ENCODE results near the gene FGFR3.

The FGFR3 gene

GRCh38 chr4:1770791-1771231, 22.3 kb upstream of the FGFR3 start:
- no peak overlapping the region for H3K18ac ChIP-seq (ENCODE audit: low read depth in 1 of 2, low read length in 2 of 2)
- no peaks in the 10 kb centered on the region for H3K79me1 ChIP-seq (replicated peaks; ENCODE audit: low read length, poor library complexity, severe bottlenecking)
- H3K14ac ChIP-seq (ENCODE audit: low read length in 2 of 2), result no peak overlapping the region
- H2BK120ac ChIP-seq (ENCODE audit: low read depth, low read length), result no peak overlapping the region
- H3K36me3 ChIP-seq (ENCODE audit: control insufficient read depth in 1 of 2, insufficient read depth in 2 of 2, low read depth in 1 of 2, low read length in 2 of 2), result no peaks in the 10 kb centered on the region
- H3K23ac ChIP-seq (ENCODE audit: low read length in 2 of 2), result no peak overlapping the region
- H3K9me3 ChIP-seq (ENCODE audit: control insufficient read depth, low read length), result no peaks in the 10 kb centered on the region
- H4K8ac ChIP-seq (ENCODE audit: low read length), result no peak overlapping the region
- H3K4me1 ChIP-seq (ENCODE audit: control insufficient read depth, insufficient read depth, low read depth, low read length), result peaks cover 47% of the 10 kb centered on the region
- H3K4me3 ChIP-seq (ENCODE audit: insufficient read depth in 1 of 2, low read depth in 1 of 2, low read length in 2 of 2), result no peak overlapping the region
- 79% methylated on average over 11 of the region's 11 CpGs for WGBS
- H2BK12ac ChIP-seq (ENCODE audit: low read length in 2 of 2), result no peak overlapping the region
- no peak for DNase-seq
- no peak overlapping the region for H4K91ac ChIP-seq (ENCODE audit: low read length)
- H2AK5ac ChIP-seq (ENCODE audit: low read length, severe bottlenecking), result no peak overlapping the region
- H3K27ac ChIP-seq (ENCODE audit: low read length, poor library complexity, severe bottlenecking), result no peak overlapping the region
- H2BK5ac ChIP-seq (ENCODE audit: low read depth, low read length, poor library complexity, severe bottlenecking), result no peak overlapping the region
- H3K4ac ChIP-seq (ENCODE audit: low read depth in 1 of 2, low read length in 2 of 2), result no peak overlapping the region
- no peak overlapping the region for H3K4me2 ChIP-seq (ENCODE audit: low read length, poor library complexity, severe bottlenecking)
- peaks cover 3 to 60% of the 10 kb centered on the region in 2 experiments for H3K27me3 ChIP-seq (ENCODE audit: control insufficient read depth in 1 of 2, insufficient read depth in 1 of 2, low read length in 2 of 2)
- no peak overlapping the region for H2BK15ac ChIP-seq (ENCODE audit: low read depth, poor library complexity, severe bottlenecking)
- H3K9ac ChIP-seq (ENCODE audit: low read length), result no peak overlapping the region
- H2AFZ ChIP-seq (ENCODE audit: low read depth, low read length), result no peak overlapping the region

DNA sequence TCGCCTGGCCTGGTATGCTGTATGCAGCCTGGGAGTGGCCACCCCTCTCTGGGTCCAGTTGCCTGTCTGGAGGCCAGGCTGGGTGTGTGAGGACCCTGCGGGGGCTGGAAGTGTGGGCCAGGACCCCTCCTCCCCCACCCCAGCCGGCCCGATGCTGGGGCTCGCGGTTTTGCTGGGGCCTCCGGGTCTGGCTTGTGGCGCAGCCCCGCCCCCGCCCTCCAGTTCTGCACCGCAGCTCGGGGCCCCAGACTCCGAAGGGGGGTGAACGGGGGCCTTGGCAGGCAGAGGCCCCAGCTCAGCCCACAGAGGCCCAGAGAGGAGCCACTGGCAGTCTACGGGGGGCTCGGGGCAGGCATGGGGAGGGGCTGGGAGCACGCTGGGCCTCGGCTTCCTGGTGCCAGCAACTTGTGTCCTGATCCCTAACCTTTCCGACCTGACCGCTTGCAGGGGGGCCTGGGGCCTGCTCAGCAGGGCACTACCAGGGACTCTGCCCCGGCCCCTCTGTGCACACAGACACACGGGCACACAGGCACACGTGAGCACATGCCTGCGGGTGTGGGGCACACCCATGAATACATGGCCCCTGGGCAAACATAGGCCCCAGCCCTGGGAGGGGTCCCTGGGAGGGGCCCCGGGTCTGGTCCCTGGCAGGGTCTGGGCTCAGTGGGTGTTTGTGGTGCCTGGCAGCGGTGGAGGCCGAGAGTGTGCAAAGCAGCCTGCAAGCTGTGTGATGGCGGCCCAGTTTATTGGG, 21.4 kb upstream of the FGFR3 start:
- Histone ChIP-seq H3K79me1 (replicated peaks; ENCODE audit: low read length, poor library complexity, severe bottlenecking) (no peaks in the 10 kb centered on the region), H3K27ac (ENCODE audit: low read length, poor library complexity, severe bottlenecking) (no peak overlapping the region), H2AK5ac (ENCODE audit: low read length, severe bottlenecking) (no peak overlapping the region), H3K23ac (ENCODE audit: low read length in 2 of 2) (no peak overlapping the region), H3K14ac (ENCODE audit: low read length in 2 of 2) (no peak overlapping the region), H3K4ac (ENCODE audit: low read depth in 1 of 2, low read length in 2 of 2) (no peak overlapping the region), H3K9ac (ENCODE audit: low read length) (no peak overlapping the region), H3K4me2 (ENCODE audit: low read length, poor library complexity, severe bottlenecking) (no peak overlapping the region), H2BK120ac (ENCODE audit: low read depth, low read length) (no peak overlapping the region), H2AFZ (ENCODE audit: low read depth, low read length) (no peak overlapping the region), H4K91ac (ENCODE audit: low read length) (no peak overlapping the region), H4K8ac (ENCODE audit: low read length) (no peak overlapping the region), H3K36me3 (ENCODE audit: control insufficient read depth in 1 of 2, insufficient read depth in 2 of 2, low read depth in 1 of 2, low read length in 2 of 2) (no peaks in the 10 kb centered on the region), H3K9me3 (ENCODE audit: control insufficient read depth, low read length) (no peaks in the 10 kb centered on the region), H2BK5ac (ENCODE audit: low read depth, low read length, poor library complexity, severe bottlenecking) (no peak overlapping the region), H2BK15ac (ENCODE audit: low read depth, poor library complexity, severe bottlenecking) (no peak overlapping the region), H3K18ac (ENCODE audit: low read depth in 1 of 2, low read length in 2 of 2) (no peak overlapping the region), H3K4me1 (ENCODE audit: control insufficient read depth, insufficient read depth, low read depth, low read length) (peaks cover 43% of the 10 kb centered on the region), H3K4me3 (ENCODE audit: insufficient read depth in 1 of 2, low read depth in 1 of 2, low read length in 2 of 2) (no peak overlapping the region), H3K27me3 (ENCODE audit: control insufficient read depth in 1 of 2, insufficient read depth in 1 of 2, low read length in 2 of 2) (peaks cover 3 to 52% of the 10 kb centered on the region in 2 experiments), H2BK12ac (ENCODE audit: low read length in 2 of 2) (no peak overlapping the region)
- no peak for DNase-seq
- WGBS, result 80% methylated on average over 27 of the region's 28 CpGs

DNA sequence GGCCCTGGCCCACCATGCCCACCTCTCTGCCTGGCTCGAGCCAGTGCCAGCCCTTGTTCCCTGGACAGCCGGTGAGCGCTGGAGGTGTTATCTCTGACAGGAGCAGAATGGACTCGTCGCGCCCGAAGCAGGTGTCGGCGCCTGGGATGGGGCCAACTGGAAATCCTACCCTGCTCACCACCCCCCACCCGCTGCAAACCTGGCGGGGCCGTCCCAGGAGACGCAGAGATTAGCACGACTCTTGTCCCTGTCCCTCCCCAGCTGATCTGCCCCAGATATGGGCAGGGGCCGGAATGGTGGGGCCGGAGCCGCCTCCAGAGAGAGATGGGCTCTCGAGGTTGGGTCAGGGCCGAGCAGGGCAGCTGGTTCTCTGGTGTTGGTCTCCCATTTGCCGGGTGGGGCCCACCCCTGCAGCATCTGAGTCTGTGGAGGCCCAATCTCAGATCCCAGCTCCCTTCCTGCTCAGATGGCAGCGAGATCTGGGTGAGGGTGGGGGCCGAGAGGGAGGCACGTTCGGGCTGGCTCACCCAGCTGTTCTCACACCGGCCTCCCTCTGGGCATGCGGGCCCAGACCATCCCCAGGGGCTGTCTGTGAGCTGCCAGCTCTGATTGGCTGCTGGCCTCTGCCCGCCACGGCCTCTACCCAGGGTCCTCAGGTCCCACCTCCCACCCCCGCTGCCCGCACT, 20.1 kb upstream of the FGFR3 start:
- Histone ChIP-seq H3K27ac (ENCODE audit: low read length, poor library complexity, severe bottlenecking) (no peak overlapping the region), H3K14ac (ENCODE audit: low read length in 2 of 2) (no peak overlapping the region), H3K4ac (ENCODE audit: low read depth in 1 of 2, low read length in 2 of 2) (no peak overlapping the region), H3K18ac (ENCODE audit: low read depth in 1 of 2, low read length in 2 of 2) (no peak overlapping the region), H3K4me3 (ENCODE audit: insufficient read depth in 1 of 2, low read depth in 1 of 2, low read length in 2 of 2) (no peak overlapping the region), H3K23ac (ENCODE audit: low read length in 2 of 2) (no peak overlapping the region), H3K4me1 (ENCODE audit: control insufficient read depth, insufficient read depth, low read depth, low read length) (peaks cover 46% of the 10 kb centered on the region), H3K27me3 (ENCODE audit: control insufficient read depth in 1 of 2, insufficient read depth in 1 of 2, low read length in 2 of 2) (peaks cover 3 to 59% of the 10 kb centered on the region in 2 experiments), H4K8ac (ENCODE audit: low read length) (no peak overlapping the region), H2BK5ac (ENCODE audit: low read depth, low read length, poor library complexity, severe bottlenecking) (no peak overlapping the region), H3K9me3 (ENCODE audit: control insufficient read depth, low read length) (no peaks in the 10 kb centered on the region), H2BK120ac (ENCODE audit: low read depth, low read length) (no peak overlapping the region), H2AK5ac (ENCODE audit: low read length, severe bottlenecking) (no peak overlapping the region), H3K4me2 (ENCODE audit: low read length, poor library complexity, severe bottlenecking) (no peak overlapping the region), H3K9ac (ENCODE audit: low read length) (no peak overlapping the region), H3K36me3 (ENCODE audit: control insufficient read depth in 1 of 2, insufficient read depth in 2 of 2, low read depth in 1 of 2, low read length in 2 of 2) (no peaks in the 10 kb centered on the region), H2AFZ (ENCODE audit: low read depth, low read length) (no peak overlapping the region), H4K91ac (ENCODE audit: low read length) (no peak overlapping the region), H3K79me1 (replicated peaks; ENCODE audit: low read length, poor library complexity, severe bottlenecking) (no peaks in the 10 kb centered on the region), H2BK12ac (ENCODE audit: low read length in 2 of 2) (no peak overlapping the region), H2BK15ac (ENCODE audit: low read depth, poor library complexity, severe bottlenecking) (no peak overlapping the region)
- WGBS, result 86% methylated on average over 30 of the region's 30 CpGs
- DNase-seq, result no peak

DNA sequence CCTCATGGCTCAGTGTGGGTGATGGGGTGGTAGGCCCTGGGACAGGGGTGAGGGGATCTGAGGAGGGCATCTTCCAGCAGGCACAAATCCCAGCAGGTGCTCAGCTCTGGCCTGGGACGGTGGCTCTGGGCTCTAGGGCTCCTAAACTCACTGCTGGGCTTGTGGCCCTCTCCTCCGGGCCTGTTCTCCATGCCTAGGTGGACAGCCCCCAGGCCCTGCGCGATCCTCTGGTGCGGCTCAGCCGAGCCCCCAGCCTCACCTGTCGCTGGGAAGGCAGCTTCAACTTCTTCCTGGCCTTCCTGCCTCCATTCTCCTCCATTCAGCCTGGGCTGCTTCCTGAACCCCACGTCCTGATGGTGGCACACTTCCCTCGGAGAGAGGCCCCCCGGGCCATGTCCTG, 19.3 kb upstream of the FGFR3 start:
- no peak overlapping the region for H2BK120ac ChIP-seq (ENCODE audit: low read depth, low read length)
- H2AFZ ChIP-seq (ENCODE audit: low read depth, low read length), result no peak overlapping the region
- H4K8ac ChIP-seq (ENCODE audit: low read length), result no peak overlapping the region
- no peak overlapping the region for H3K18ac ChIP-seq (ENCODE audit: low read depth in 1 of 2, low read length in 2 of 2)
- H3K9ac ChIP-seq (ENCODE audit: low read length), result no peak overlapping the region
- WGBS, result 88% methylated on average over 9 of the region's 10 CpGs
- no peak overlapping the region for H3K4me3 ChIP-seq (ENCODE audit: insufficient read depth in 1 of 2, low read depth in 1 of 2, low read length in 2 of 2)
- no peak overlapping the region for H3K4ac ChIP-seq (ENCODE audit: low read depth in 1 of 2, low read length in 2 of 2)
- no peak overlapping the region for H2BK12ac ChIP-seq (ENCODE audit: low read length in 2 of 2)
- no peak overlapping the region for H3K23ac ChIP-seq (ENCODE audit: low read length in 2 of 2)
- H3K27me3 ChIP-seq (ENCODE audit: control insufficient read depth in 1 of 2, insufficient read depth in 1 of 2, low read length in 2 of 2), result peaks cover 3 to 52% of the 10 kb centered on the region in 2 experiments
- no peak overlapping the region for H3K27ac ChIP-seq (ENCODE audit: low read length, poor library complexity, severe bottlenecking)
- H3K79me1 ChIP-seq (replicated peaks; ENCODE audit: low read length, poor library complexity, severe bottlenecking), result no peaks in the 10 kb centered on the region
- H3K4me2 ChIP-seq (ENCODE audit: low read length, poor library complexity, severe bottlenecking), result no peak overlapping the region
- H3K9me3 ChIP-seq (ENCODE audit: control insufficient read depth, low read length), result no peaks in the 10 kb centered on the region
- no peak overlapping the region for H4K91ac ChIP-seq (ENCODE audit: low read length)
- no peak overlapping the region for H2BK15ac ChIP-seq (ENCODE audit: low read depth, poor library complexity, severe bottlenecking)
- peaks cover 47% of the 10 kb centered on the region for H3K4me1 ChIP-seq (ENCODE audit: control insufficient read depth, insufficient read depth, low read depth, low read length)
- no peak for DNase-seq
- no peak overlapping the region for H3K14ac ChIP-seq (ENCODE audit: low read length in 2 of 2)
- H2AK5ac ChIP-seq (ENCODE audit: low read length, severe bottlenecking), result no peak overlapping the region
- no peaks in the 10 kb centered on the region for H3K36me3 ChIP-seq (ENCODE audit: control insufficient read depth in 1 of 2, insufficient read depth in 2 of 2, low read depth in 1 of 2, low read length in 2 of 2)
- no peak overlapping the region for H2BK5ac ChIP-seq (ENCODE audit: low read depth, low read length, poor library complexity, severe bottlenecking)
